OCI-LY7 (cell line): ENCODE results near the gene FBN3. TPM values are rescaled to one million over a fixed set of nuclear protein-coding genes. Genes with fewer than 3 reads are reported as not detected.
"Not testable (repeated sequence)": the region's sequence is repeated elsewhere in the genome, so short reads cannot be mapped to it uniquely, and the experiment has no call there.

Experiments
- BruUV-seq: library from RNA; stranded (reverse); fragments of 400-500 nt; replicated peaks from 2 replicates; lab custom pipeline; 2021; lab: Mats Ljungman, UMichigan
- CTCF ChIA-PET: fragments of 300-600 bp; sonication (Branson Sonifier 250); formaldehyde crosslinking; loops from one replicate; lab custom pipeline; 2022; ENCODE audit warnings: antibody characterized with exemption; ENCODE audit not compliant: unreplicated experiment; lab: Charles Lee
- POLR2A ChIA-PET: fragments of 300-600 bp; sonication (Branson Sonifier 250); formaldehyde crosslinking; loops from one replicate; lab custom pipeline; 2022; ENCODE audit warnings: antibody characterized with exemption; lab: Charles Lee
- DNase-seq: peaks from one replicate; pipeline ENCODE4 v3.0.0-alpha.2; 2015; ENCODE audit warnings: low spot score
- H2AFZ ChIP-seq: fragments of 200-600 bp; sonication (generic), shearing (Covaris generic); 2 replicates; pipeline ENCODE4 v1.6.1; 2014; ENCODE audit warnings: mild to moderate bottlenecking, antibody characterized with exemption, low read length, moderate library complexity
- H3K27ac ChIP-seq: fragments of 200-600 bp; sonication (generic); 2 replicates; pipeline ENCODE4 v1.5.1; 2014; ENCODE audit warnings: mixed run types, low read depth, mild to moderate bottlenecking, moderate library complexity, low read length, inconsistent platforms; ENCODE audit not compliant: poor library complexity, severe bottlenecking
- H3K36me3 ChIP-seq: fragments of 200-600 bp; sonication (generic); 2 replicates; pipeline ENCODE4 v1.6.1; 2014; ENCODE audit warnings: mild to moderate bottlenecking, antibody characterized with exemption, low read length, moderate library complexity, mixed read lengths; ENCODE audit not compliant: insufficient read depth
- H3K4me1 ChIP-seq: fragments of 200-600 bp; sonication (generic); 2 replicates; pipeline ENCODE4 v1.5.1; 2014; ENCODE audit warnings: mild to moderate bottlenecking, low read length; ENCODE audit not compliant: insufficient read depth, poor library complexity, severe bottlenecking
- H3K4me2 ChIP-seq: fragments of 200-600 bp; sonication (generic); 2 replicates; pipeline ENCODE4 v1.6.1; 2014; ENCODE audit warnings: mild to moderate bottlenecking, low read length
- H3K4me3 ChIP-seq: fragments of 200-600 bp; sonication (generic); 2 replicates; pipeline ENCODE4 v1.5.1; 2014; ENCODE audit warnings: mild to moderate bottlenecking, low read depth, low read length; ENCODE audit not compliant: poor library complexity, severe bottlenecking
- H3K79me2 ChIP-seq: fragments of 200-600 bp; sonication (generic); 2 replicates; pipeline ENCODE4 v1.6.1; 2016; ENCODE audit warnings: low read depth, mild to moderate bottlenecking, low read length, moderate library complexity, mixed read lengths; ENCODE audit not compliant: insufficient read depth
- H3K9me2 ChIP-seq: fragments of 200-600 bp; sonication (generic); 2 replicates; pipeline ENCODE4 v1.6.1; 2016; ENCODE audit warnings: mild to moderate bottlenecking, low read length, mixed read lengths; ENCODE audit not compliant: insufficient read depth
- H3K9me3 ChIP-seq: fragments of 200-600 bp; sonication (generic); 2 replicates; pipeline ENCODE4 v1.6.1; 2014; ENCODE audit warnings: mild to moderate bottlenecking, mixed run types, low read length, mixed read lengths
- H4K20me1 ChIP-seq: fragments of 200-600 bp; sonication (generic); 2 replicates; pipeline ENCODE4 v1.6.1; 2014; ENCODE audit warnings: mild to moderate bottlenecking, antibody characterized with exemption, low read length, moderate library complexity, mixed read lengths; ENCODE audit not compliant: insufficient read depth
- CTCF ChIP-seq: fragments of 200-600 bp; sonication (generic); conservative IDR thresholded peaks from 2 replicates; pipeline ENCODE4 v1.5.1; 2014; ENCODE audit warnings: mild to moderate bottlenecking, antibody characterized with exemption, low read length, moderate library complexity, mixed read lengths
- EZH2phosphoT487 ChIP-seq: fragments of 200-600 bp; sonication (generic); IDR thresholded peaks from 2 replicates; pipeline ENCODE4 v1.6.1; 2018; ENCODE audit warnings: low read depth, borderline replicate concordance, mild to moderate bottlenecking, mixed run types, antibody characterized with exemption, low read length, moderate library complexity, mixed read lengths
- intact Hi-C: fragments of 100-400 bp; cut with micrococcal nuclease; formaldehyde crosslinking; loops from one replicate; pipeline ENCODE4 v1.10.0; 2022; ENCODE audit not compliant: unreplicated experiment
- total RNA-seq, 2 experiments: library from RNA; depleted of rRNA in 1 of 2; stranded (reverse); fragments of >200 nt in 1 of 2; shearing (Covaris generic) in 1 of 2; gene quantifications; 2 replicates each; pipeline ENCODE4 v1.2.3, GENCODE V29; 2014 to 2022

The FBN3 gene
- total RNA-seq, 2 experiments from 2014 or later = not detected

GRCh38 chr19:8163759-8164158 lies 14.4 kb upstream of the FBN3 start:
- no peak overlapping the region for H2AFZ ChIP-seq
- H3K9me3 ChIP-seq = peaks cover 4% of the 10 kb centered on the region; the same call in 1 of the 2 replicates
- no peaks in the 10 kb centered on the region for H3K79me2 ChIP-seq
- H3K4me1 ChIP-seq = peaks cover 14% of the 10 kb centered on the region
- H3K36me3 ChIP-seq = no peaks in the 10 kb centered on the region
- H3K4me3 ChIP-seq = no peak overlapping the region
- CTCF ChIA-PET = interaction anchor here (0.7 kb wide), 1 partner anchor 168 kb away, joined by 4 read pairs; no protein-coding TSS in a partner anchor
- no peak overlapping the region for H3K27ac ChIP-seq
- DNase-seq = no peak
- TF ChIP-seq EZH2phosphoT487 (no peak), CTCF (no peak)
- intact Hi-C loops = no loop called here
- BruUV-seq = no TSS peak
- no peaks in the 10 kb centered on the region for H4K20me1 ChIP-seq
- POLR2A ChIA-PET = interaction anchor here (0.6 kb wide), 1 partner anchor 84 kb away, joined by 7 read pairs; no protein-coding TSS in a partner anchor
- H3K4me2 ChIP-seq = no peak overlapping the region
- H3K9me2 ChIP-seq = no peaks in the 10 kb centered on the region

GRCh38 chr19:8161135-8161646 lies 11.8 kb upstream of the FBN3 start:
- CTCF ChIA-PET = no interaction called here
- Histone ChIP-seq H3K4me3 (peak overlapping the region; percentile 38), H3K9me2 (no peaks in the 10 kb centered on the region), H3K4me1 (peaks cover 11% of the 10 kb centered on the region), H3K36me3 (no peaks in the 10 kb centered on the region), H3K9me3 (peaks cover 4% of the 10 kb centered on the region; the same call in 1 of the 2 replicates), H3K4me2 (peak overlapping the region; percentile 52), H2AFZ (peak overlapping the region; percentile 28; the same call in 1 of the 2 replicates), H3K27ac (peak overlapping the region; percentile 50), H4K20me1 (no peaks in the 10 kb centered on the region), H3K79me2 (no peaks in the 10 kb centered on the region)
- peak; percentile 72 for DNase-seq
- no TSS peak for BruUV-seq
- POLR2A ChIA-PET = interaction anchor here (0.6 kb wide), 1 partner anchor 82 kb away, joined by 5 read pairs; no protein-coding TSS in a partner anchor
- intact Hi-C loops = no loop called here
- TF ChIP-seq CTCF = no peak
- TF ChIP-seq EZH2phosphoT487 = no peak

- H3K36me3 ChIP-seq, H3K79me2 ChIP-seq, H4K20me1 ChIP-seq, H3K4me2 ChIP-seq, H3K27ac ChIP-seq, H2AFZ ChIP-seq, H3K9me2 ChIP-seq, CTCF ChIA-PET, DNase-seq, H3K4me3 ChIP-seq, H3K9me3 ChIP-seq, BruUV-seq, POLR2A ChIA-PET: not testable (repeated sequence)
- intact Hi-C loops = loop anchor here (5.0 to 10.0 kb wide), 4 partner anchors 33 to 217 kb away; partner anchors contain the start of gene TIMM44
- peaks cover 16% of the 10 kb centered on the region for H3K4me1 ChIP-seq
These were observed 9.9 kb upstream of the FBN3 start for GRCh38 chr19:8159322-8159721.
